ENCODE results near the gene STARD10.

- TF ChIP-seq POLR2AphosphoS5 (IDR thresholded peaks at IDR 0.05; ENCODE audit: low read depth, low read length), result no peak
- TF ChIP-seq REST (IDR thresholded peaks at IDR 0.05; ENCODE audit: insufficient read depth in 1 of 2, low read depth in 2 of 2, low read length in 2 of 2), result no peak
- TF ChIP-seq SIN3A (IDR thresholded peaks at IDR 0.05; ENCODE audit: borderline replicate concordance, insufficient read depth, low read length), result no peak
Observed at GRCh38 chr11:72718101-72718501, 75.7 kb downstream of the STARD10 start.

Data from PFSK-1 (cell line).